GM04504 (cell line): Measurements from ENCODE around the gene PHLDB3.
"Not testable (repeated sequence)": the region's sequence is repeated elsewhere in the genome, so short reads cannot be mapped to it uniquely, and the experiment has no call there.

Experiments used
- DNase-seq: peaks from one replicate; pipeline ENCODE4 v3.0.0-alpha.2; 2012; ENCODE audit warnings: low read depth

PHLDB3 gene

GRCh38 chr19:43526884-43527859 is 22.6 kb upstream of the PHLDB3 start, which contains the start of gene ETHE1:
Gene ETHE1 (minus strand): TSS chr19:43527201. CDS start chr19:43527177, 24 bp downstream.
- no peak for DNase-seq

GRCh38 chr19:43525836-43526771 is 21.6 kb upstream of the PHLDB3 start:
- no peak for DNase-seq

GRCh38 chr19:43524922-43525835 is 20.6 kb upstream of the PHLDB3 start:
- DNase-seq = no peak

GRCh38 chr19:43523696-43524095 is 19.1 kb upstream of the PHLDB3 start:
- not testable (repeated sequence) for DNase-seq

DNA sequence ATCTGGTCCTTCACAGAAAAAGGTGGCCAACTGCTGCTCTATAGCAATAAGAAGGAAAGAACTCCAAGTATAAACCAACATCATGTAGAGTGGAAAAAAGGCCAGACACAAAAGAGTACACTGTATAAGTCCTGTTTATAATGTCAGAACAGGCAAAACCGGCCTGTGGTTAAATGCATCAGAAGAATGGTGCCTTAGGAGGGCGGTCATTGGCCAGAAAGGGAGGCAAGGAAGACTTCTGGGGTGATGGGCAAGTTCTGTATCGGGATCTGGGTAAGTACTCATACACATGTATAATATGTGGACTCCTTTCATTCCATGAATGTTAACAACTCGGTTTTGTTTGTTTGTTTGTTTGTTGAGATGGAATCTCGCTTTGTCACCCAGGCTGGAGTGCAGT is 18.4 kb upstream of the PHLDB3 start:
- no peak for DNase-seq

DNA sequence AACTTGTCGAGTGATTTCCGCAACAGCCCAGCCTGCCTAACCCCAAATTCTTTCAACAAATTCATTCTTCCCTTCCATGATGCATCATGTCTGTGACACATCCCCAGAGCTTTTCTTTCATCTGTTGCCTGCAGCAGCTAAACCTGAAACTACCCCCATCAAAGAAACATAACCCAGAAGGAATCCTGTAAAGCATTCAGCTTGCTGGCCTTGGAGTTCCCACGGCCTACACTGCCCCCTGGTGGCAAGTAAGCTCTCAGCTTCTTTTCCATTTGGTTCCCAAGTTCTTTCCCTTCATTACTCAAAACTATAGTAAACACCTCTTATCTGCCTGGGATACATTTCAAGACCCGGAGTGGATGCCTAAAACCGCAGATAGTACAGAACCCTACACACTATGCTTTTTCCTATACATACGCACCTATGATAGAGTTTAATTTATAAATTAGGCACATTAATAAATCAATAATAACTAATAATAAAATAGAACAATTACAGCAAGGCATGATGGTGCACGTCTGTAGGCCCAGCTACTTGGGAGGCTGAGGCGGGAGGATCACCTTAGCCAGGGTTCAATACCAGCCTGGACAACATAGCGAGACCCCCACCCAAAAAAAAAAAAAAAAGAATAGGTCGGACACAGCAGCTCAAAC is 15.0 kb upstream of the PHLDB3 start:
- peak; percentile 87 for DNase-seq

GRCh38 chr19:43518051-43518450 is 13.5 kb upstream of the PHLDB3 start:
- DNase-seq = no peak

DNA sequence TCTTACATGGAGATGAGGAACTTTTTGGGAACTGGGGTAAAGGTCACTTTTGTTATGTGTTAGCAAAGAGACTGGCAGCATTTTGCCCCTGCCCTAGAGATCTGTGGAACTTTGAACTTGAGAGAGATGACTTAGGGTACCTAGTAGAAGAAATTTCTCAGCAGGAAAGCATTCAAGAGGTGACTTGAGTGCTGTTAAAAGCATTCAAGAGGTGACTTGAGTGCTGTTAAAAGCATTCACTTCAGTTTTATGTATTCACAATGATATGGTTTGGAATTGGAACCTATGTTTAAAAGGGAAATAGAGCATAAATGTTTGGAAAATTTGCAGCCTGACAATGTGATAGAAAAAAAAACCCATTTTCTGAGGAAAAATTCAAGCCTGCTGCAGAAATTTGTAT is 7.9 kb upstream of the PHLDB3 start:
- DNase-seq = not testable (repeated sequence)

DNA sequence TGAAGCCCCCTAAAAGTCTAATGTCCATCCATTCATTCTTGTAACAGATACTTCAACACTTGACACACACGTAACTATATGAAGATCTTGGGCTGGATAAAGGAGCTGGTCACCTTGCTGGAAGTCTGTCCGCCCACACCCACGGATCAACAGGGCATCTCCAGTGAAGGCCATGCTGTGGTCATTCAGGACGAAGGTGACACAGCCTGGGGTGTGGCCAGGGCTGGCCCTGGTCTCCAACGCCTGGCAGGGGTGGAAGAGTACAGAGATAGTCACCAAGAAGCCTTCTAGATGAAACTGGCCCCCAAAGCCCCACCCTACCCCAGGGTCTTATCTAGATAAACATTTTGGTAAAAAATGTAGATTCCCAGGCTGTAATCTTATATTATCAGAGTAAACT is 6.8 kb upstream of the PHLDB3 start:
- no peak for DNase-seq

DNA sequence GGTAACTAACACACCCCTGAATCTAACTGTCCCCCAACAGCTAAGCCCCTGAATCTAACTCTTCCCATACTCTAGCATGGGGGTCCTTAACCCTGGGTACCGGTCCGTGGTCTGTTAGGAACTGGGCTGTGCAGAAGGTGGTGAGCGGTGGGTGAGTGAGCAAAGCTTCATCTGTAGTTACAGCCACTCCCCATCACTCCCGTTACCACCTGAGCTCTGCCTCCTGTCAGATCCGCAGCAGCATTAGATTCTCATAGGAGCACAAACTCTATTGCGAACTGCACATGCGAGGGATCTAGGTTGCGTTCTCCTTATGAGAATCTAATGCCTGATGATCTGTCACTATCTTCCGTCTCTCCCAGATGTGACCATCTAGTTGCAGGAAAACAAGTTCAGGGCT is 6.2 kb upstream of the PHLDB3 start:
- no peak for DNase-seq

DNA sequence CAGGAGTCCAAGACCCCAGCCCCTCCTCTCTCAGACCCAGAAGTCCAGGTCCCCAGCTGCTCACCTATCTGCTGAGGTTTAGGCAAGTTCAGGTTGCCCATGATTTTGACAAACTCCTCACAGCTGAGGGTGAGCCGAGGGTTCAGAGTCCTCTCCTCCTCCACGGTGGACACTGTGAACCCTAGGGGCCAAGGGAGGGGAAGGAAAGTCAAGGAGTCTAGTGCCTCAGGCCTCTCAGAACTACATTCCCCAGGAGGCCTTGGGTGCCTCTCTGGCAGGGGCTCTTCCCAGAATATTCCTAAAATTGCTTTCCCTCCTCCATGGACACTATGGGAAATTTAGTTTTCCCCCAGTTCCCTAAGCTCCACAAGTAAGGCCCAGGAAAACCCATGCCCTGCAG is 3.3 kb upstream of the PHLDB3 start:
- DNase-seq = no peak

DNA sequence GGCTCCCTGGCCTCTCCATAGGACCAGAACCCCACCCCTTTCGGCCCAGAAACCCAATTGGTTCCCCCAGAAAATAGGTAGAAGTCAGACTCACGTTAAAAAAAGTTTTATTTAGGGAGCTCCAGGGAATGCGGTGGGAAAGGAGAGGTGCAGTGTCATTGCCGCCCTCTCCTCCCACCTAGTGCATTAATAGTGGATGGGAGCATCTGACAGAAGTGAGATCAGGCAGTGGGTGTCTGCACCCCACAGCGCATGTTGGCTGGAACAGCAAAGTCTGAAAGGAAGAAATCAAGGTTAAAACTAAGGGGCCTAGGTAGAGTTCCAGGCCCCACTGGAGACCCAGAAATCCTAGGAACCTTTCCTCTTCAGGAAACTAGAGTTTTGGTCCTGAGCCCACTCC is 2.1 kb upstream of the PHLDB3 start:
- no peak for DNase-seq

- no peak for DNase-seq
Observed at GRCh38 chr19:43505941-43506340, 1.4 kb upstream of the PHLDB3 start.

GRCh38 chr19:43505186-43505456 is 575 bp upstream of the PHLDB3 start:
- DNase-seq = no peak

DNA sequence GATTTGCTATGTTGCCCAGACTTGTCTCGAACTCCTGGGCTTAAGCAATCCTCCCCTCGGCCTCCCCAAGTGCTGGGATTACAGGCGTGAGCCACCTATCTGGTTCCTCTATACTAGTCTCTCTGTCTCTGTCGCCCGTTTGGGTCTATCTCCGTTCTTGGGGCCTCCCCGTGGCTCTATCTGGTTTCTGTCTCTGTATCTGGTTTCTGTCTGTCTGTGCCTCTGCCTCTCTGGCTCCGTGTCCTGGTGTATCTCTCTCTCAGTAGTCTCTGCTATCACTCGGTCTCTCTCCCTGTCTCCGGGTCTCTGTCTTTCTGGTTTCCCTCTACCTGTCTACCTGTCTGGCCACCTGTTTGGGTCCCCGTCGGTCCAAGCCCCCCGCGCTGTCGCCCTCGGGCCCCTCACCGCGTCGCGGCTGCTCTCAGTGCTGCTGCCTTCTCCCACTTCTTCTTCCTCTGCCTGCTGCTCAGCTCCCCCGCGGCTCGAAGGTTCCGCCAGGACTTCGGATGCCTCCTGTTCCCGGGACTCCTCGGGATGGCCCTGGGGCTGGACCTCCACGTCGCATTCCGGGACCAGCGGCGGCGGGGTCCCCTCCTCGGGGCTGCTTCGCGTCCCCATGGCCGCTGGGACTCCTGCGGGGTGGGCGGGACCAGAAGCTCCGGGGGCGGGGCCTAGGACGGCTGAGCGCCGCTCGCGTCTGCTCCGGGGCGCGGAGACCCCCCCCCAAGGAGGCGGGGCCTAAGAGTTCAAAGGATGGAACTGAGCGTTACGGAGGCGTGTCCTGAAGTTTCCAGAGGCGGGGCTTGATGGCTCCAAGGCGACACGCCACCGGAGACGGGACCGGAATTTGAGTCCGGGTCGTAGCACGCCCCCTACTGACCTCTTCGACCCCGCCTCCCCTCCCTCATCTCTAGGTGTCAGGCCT is 783 bp downstream of the PHLDB3 start:
- DNase-seq = peak; percentile 77

DNA sequence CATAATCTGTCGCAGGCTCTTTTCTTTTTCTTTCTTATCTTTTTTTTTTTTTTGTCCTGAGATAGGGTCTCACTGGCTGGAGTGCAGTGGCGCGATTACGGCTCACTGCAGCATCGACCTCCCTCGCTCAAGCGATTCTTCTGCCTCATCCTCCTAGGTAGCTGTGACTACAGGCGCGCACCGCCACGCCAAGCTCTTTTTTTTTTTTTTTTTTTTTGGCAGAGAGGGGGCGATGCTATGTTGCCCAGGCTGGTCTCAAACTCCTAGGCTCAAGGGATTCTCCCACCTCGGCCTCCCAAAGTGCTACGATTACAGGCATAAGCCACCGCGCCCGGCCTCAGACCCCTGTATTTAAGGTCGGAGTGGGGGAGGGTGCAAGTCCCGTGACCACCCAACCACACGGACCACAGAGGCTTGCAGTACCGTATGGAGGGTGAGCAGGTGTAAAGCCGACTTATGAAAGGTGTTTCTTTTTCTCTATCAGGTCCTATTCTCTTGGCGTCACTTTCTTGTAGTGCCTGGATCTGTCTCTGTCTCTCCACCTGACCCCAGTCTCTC is 2.0 kb downstream of the PHLDB3 start:
- no peak for DNase-seq

- no peak for DNase-seq
Observed at GRCh38 chr19:43501661-43502418, 2.7 kb downstream of the PHLDB3 start.

- no peak for DNase-seq
Observed at GRCh38 chr19:43499042-43499441, 5.5 kb downstream of the PHLDB3 start.

DNA sequence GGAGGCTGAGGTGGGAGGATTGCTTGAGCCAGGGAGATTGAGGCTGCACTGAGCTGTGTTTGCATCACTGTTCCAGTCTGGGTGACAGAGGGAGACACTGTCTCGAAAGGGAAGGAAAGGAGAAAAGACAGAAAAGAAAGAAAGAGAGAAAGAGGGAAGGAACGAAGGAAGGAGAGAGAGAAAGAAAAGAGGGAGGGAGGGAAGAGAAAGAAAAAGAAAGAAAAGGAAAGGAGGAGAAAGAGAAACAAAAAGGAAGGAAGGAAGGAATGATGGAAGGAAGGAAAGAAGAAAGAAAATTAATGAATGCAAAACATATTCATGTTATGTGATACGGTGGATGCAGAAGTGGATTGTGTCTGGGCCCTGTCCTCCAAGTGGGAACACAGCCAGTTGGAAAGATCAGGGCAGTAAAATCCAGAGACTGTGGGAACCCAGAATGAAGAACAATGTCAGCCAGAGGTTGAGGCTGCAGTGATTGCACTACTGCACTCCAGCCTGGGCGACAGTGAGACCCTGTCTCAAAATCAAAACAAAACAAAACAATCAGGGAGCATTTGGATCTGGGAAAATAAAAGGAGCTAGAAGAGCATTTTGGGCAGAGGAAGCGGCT is 6.2 kb downstream of the PHLDB3 start:
- no peak for DNase-seq
